CD14-positive monocyte (primary cell): ENCODE data around the gene SMAD9. TPM values are rescaled to one million over a fixed set of nuclear protein-coding genes. Genes with fewer than 3 reads are reported as not detected.

Experiments
- DNase-seq, 3 donors: peaks; one replicate each; pipeline ENCODE4 v3.0.0-alpha.2; 2011 to 2022
- H2AFZ ChIP-seq: 2 replicates; pipeline ENCODE4 v1.6.0; 2012; ENCODE audit warnings: mild to moderate bottlenecking, low read depth, low read length, inconsistent platforms; ENCODE audit not compliant: insufficient read depth, poor library complexity, severe bottlenecking
- H3K27ac ChIP-seq, 2 donors: 1 replicate in 1 of 2; 2 replicates in 1 of 2; pipeline ENCODE4 v1.5.1; 2012 to 2013; ENCODE audit warnings: low read length in 2 of 2, control low read depth in 1 of 2, inconsistent platforms in 1 of 2, low read depth in 1 of 2, mild to moderate bottlenecking in 1 of 2
- H3K27me3 ChIP-seq, 2 donors: one replicate each; pipeline versions ENCODE4 v1.6.0 to v1.6.1; 2011 to 2013; ENCODE audit warnings: low read length in 2 of 2; ENCODE audit not compliant: control insufficient read depth in 2 of 2, insufficient read depth in 2 of 2
- H3K36me3 ChIP-seq, 2 donors: replicated peaks in 1 of 2; 1 replicate in 1 of 2; 2 replicates in 1 of 2; pipeline versions ENCODE4 v1.5.1 to v1.6.1; 2012 to 2013; ENCODE audit warnings: low read length in 2 of 2, control low read depth in 1 of 2, inconsistent platforms in 1 of 2, mild to moderate bottlenecking in 1 of 2; ENCODE audit not compliant: insufficient read depth in 2 of 2, control insufficient read depth in 1 of 2
- H3K4me1 ChIP-seq, 2 donors: 1 replicate in 1 of 2; 2 replicates in 1 of 2; pipeline versions ENCODE4 v1.5.1 to v1.6.1; 2012 to 2013; ENCODE audit warnings: low read length in 2 of 2, control low read depth in 1 of 2, inconsistent platforms in 1 of 2, mild to moderate bottlenecking in 1 of 2, moderate library complexity in 1 of 2; ENCODE audit not compliant: insufficient read depth in 2 of 2, control insufficient read depth in 1 of 2
- H3K4me2 ChIP-seq: replicated peaks from 2 replicates; pipeline ENCODE3; 2012; ENCODE audit warnings: low read length, moderate library complexity, mild to moderate bottlenecking; ENCODE audit not compliant: poor library complexity, severe bottlenecking; ENCODE audit errors: extremely low read depth
- H3K4me3 ChIP-seq, 3 experiments: fragments of 200-600 bp in 1 of 3; sonication (generic) in 1 of 3; replicated peaks in 1 of 3; 1 replicate in 2 of 3; 2 replicates in 1 of 3; pipeline ENCODE4 v1.5.1; 2011 to 2013; ENCODE audit warnings: low read length in 3 of 3, mild to moderate bottlenecking in 3 of 3, control low read depth in 2 of 3, low read depth in 2 of 3, inconsistent platforms in 1 of 3, moderate library complexity in 1 of 3
- H3K79me2 ChIP-seq: 2 replicates; pipeline ENCODE4 v1.6.0; 2012; ENCODE audit warnings: mild to moderate bottlenecking, control low read depth, inconsistent platforms, low read length, moderate library complexity; ENCODE audit not compliant: insufficient read depth
- H3K9ac ChIP-seq: 2 replicates; pipeline ENCODE4 v1.6.0; 2017; ENCODE audit warnings: low read length, mild to moderate bottlenecking; ENCODE audit not compliant: insufficient read depth, poor library complexity, severe bottlenecking
- H3K9me3 ChIP-seq, 2 donors: replicated peaks in 1 of 2; 1 replicate in 1 of 2; 2 replicates in 1 of 2; pipeline versions ENCODE4 v1.5.1 to v1.6.1; 2012 to 2013; ENCODE audit warnings: low read length in 2 of 2, control low read depth in 1 of 2; ENCODE audit not compliant: control insufficient read depth in 1 of 2, insufficient read depth in 1 of 2
- H4K20me1 ChIP-seq: 2 replicates; pipeline ENCODE4 v1.6.0; 2012; ENCODE audit warnings: mild to moderate bottlenecking, low read length, control low read depth, moderate library complexity; ENCODE audit not compliant: insufficient read depth
- H3K27ac Mint-ChIP-seq, 7 donors: one replicate each; pipeline ENCODE4 v1.8.0; 2020; ENCODE audit warnings: mild to moderate bottlenecking in 7 of 7, mixed read lengths in 7 of 7, moderate library complexity in 6 of 7, inconsistent platforms in 2 of 7
- H3K27me3 Mint-ChIP-seq, 3 donors: one replicate each; pipeline ENCODE4 v1.8.0; 2021 to 2022; ENCODE audit warnings: low read depth in 3 of 3, mild to moderate bottlenecking in 3 of 3, mixed read lengths in 3 of 3, moderate library complexity in 3 of 3, inconsistent platforms in 1 of 3
- H3K36me3 Mint-ChIP-seq, 2 donors: one replicate each; pipeline ENCODE4 v1.8.0; 2020; ENCODE audit warnings: mixed read lengths in 2 of 2, inconsistent platforms in 1 of 2, mild to moderate bottlenecking in 1 of 2
- H3K4me1 Mint-ChIP-seq: one replicate; pipeline ENCODE4 v1.8.0; 2020; ENCODE audit warnings: mild to moderate bottlenecking, mixed read lengths
- H3K4me3 Mint-ChIP-seq, 2 donors: one replicate each; pipeline ENCODE4 v1.8.0; 2020; ENCODE audit warnings: mild to moderate bottlenecking in 2 of 2, mixed read lengths in 2 of 2, moderate library complexity in 1 of 2
- H3K9me3 Mint-ChIP-seq, 7 donors: one replicate each; pipeline ENCODE4 v1.8.0; 2020 to 2022; ENCODE audit warnings: mixed read lengths in 7 of 7, mild to moderate bottlenecking in 6 of 7, moderate library complexity in 6 of 7, inconsistent platforms in 2 of 7
- CTCF ChIP-seq: fragments of 200-600 bp; IDR thresholded peaks from one replicate; pipeline ENCODE4 v1.8.0; 2022; ENCODE audit warnings: antibody characterized with exemption, mild to moderate bottlenecking
- WGBS: methylation state at CpG from one replicate; pipeline ENCODE4 v1.1.5; 2013; ENCODE audit warnings: missing lambda C conversion rate; ENCODE audit not compliant: insufficient coverage; 5-methylcytosine and 5-hydroxymethylcytosine counted together
- intact Hi-C, 2 donors: fragments of 100-400 bp; cut with micrococcal nuclease; formaldehyde crosslinking; loops; one replicate each; pipeline versions ENCODE4 v1.15.0 to v1.15.1; 2023
- polyA plus RNA-seq, 3 donors: library from polyadenylated mRNA; depleted of rRNA in 1 of 3; unstranded in 2 of 3; stranded (reverse) in 1 of 3; fragments of 300-500 nt in 2 of 3; fragments of >200 nt in 1 of 3; fragmentation: Illumina TruSeq in 2 of 3; gene quantifications; 1 replicate in 2 of 3; 2 replicates in 1 of 3; pipeline ENCODE4 v1.2.3, GENCODE V29; 2012 to 2021

The SMAD9 gene
- polyA plus RNA-seq, 3 donors = not detected

GRCh38 chr13:36875431-36875830, 44.6 kb downstream of the SMAD9 start:
- H3K27ac Mint-ChIP-seq = no peak overlapping the region
- Histone ChIP-seq H4K20me1 (no peaks in the 10 kb centered on the region), H3K9me3 (no peaks in the 10 kb centered on the region), H2AFZ (no peak overlapping the region), H3K27ac (no peak overlapping the region), H3K27me3 (no peaks in the 10 kb centered on the region), H3K9ac (no peak overlapping the region), H3K4me3 (no peak overlapping the region), H3K79me2 (no peaks in the 10 kb centered on the region), H3K4me1 (no peaks in the 10 kb centered on the region), H3K36me3 (no peaks in the 10 kb centered on the region), H3K4me2 (no peak overlapping the region)
- intact Hi-C loops = no loop called here
- H3K9me3 Mint-ChIP-seq = no peaks in the 10 kb centered on the region
- no peak overlapping the region for H3K4me3 Mint-ChIP-seq
- peaks cover 0 to 3% (median 0%) of the 10 kb centered on the region in 3 donors for H3K27me3 Mint-ChIP-seq
- DNase-seq = no peak
- no peak for TF ChIP-seq CTCF
- H3K36me3 Mint-ChIP-seq = no peaks in the 10 kb centered on the region
- WGBS = no CpG with 5 or more reads among the region's 4 CpGs
- H3K4me1 Mint-ChIP-seq = peaks cover 2% of the 10 kb centered on the region

DNA sequence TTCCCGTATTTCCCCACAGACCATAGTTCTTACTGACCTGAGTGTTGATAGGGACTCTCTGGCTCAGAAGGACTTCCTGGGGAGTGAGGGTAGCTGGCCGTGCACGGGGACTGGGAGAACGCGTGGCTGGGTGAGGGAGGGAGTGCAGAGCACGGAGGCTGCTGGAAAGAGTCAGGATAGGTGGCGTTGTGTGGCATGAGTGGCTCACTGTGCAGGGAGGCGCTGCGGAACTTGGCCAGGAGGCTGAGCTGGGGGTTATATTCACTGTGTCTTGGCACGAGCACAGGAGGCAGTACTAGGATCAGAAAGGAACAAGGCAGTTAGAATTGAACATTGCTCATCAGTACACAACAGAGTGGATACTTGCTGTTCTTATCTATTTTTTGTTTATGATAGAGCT, 47.4 kb downstream of the SMAD9 start:
- no peak overlapping the region for H3K4me2 ChIP-seq

More for the DNA sequence above, 47.4 kb downstream of the SMAD9 start:
- H3K27me3 Mint-ChIP-seq = no peaks in the 10 kb centered on the region
- Histone ChIP-seq H3K27ac (no peak overlapping the region), H3K9ac (no peak overlapping the region), H3K79me2 (no peaks in the 10 kb centered on the region), H3K36me3 (no peaks in the 10 kb centered on the region), H3K27me3 (no peaks in the 10 kb centered on the region), H3K4me3 (no peak overlapping the region), H4K20me1 (no peaks in the 10 kb centered on the region), H3K9me3 (no peaks in the 10 kb centered on the region), H3K4me1 (no peaks in the 10 kb centered on the region), H2AFZ (no peak overlapping the region)
- no peak for TF ChIP-seq CTCF
- no peaks in the 10 kb centered on the region for H3K36me3 Mint-ChIP-seq
- no peaks in the 10 kb centered on the region for H3K9me3 Mint-ChIP-seq
- no peak overlapping the region for H3K27ac Mint-ChIP-seq
- intact Hi-C loops = no loop called here
- H3K4me1 Mint-ChIP-seq = peaks cover 2% of the 10 kb centered on the region
- 96% methylated on average over 8 of the region's 10 CpGs for WGBS
- H3K4me3 Mint-ChIP-seq = no peak overlapping the region
- no peak for DNase-seq
